WTC11 (cell line): ENCODE data around the gene RAPGEF6.

Experiments
- ATF1 ChIP-seq: sonication (generic); formaldehyde crosslinking; IDR thresholded peaks from 2 replicates; pipeline ENCODE4 v1.8.1; 2023; ENCODE audit warnings: mild to moderate bottlenecking, moderate library complexity, missing genetic modification reagents
- CBFB ChIP-seq: sonication (generic); formaldehyde crosslinking; IDR thresholded peaks from 2 replicates; pipeline ENCODE4 v1.8.1; 2022; ENCODE audit warnings: mild to moderate bottlenecking, low read depth, missing genetic modification reagents
- CREB1 ChIP-seq: sonication (generic); formaldehyde crosslinking; IDR thresholded peaks from 2 replicates; pipeline ENCODE4 v1.8.0; 2023; ENCODE audit warnings: mild to moderate bottlenecking, missing genetic modification reagents
- CTCF ChIP-seq: fragments of 200-600 bp; IDR thresholded peaks from 2 replicates; pipeline ENCODE4 v1.8.0; 2022; ENCODE audit warnings: antibody characterized with exemption
- E2F5 ChIP-seq: sonication (generic); formaldehyde crosslinking; IDR thresholded peaks from 2 replicates; pipeline ENCODE4 v1.8.1; 2022; ENCODE audit warnings: mild to moderate bottlenecking, moderate library complexity, missing genetic modification reagents
- ESRRA ChIP-seq: sonication (generic); formaldehyde crosslinking; IDR thresholded peaks from 2 replicates; pipeline ENCODE4 v1.8.1; 2022; ENCODE audit warnings: mild to moderate bottlenecking, missing genetic modification reagents, borderline replicate concordance
- GABPB1 ChIP-seq: sonication (generic); formaldehyde crosslinking; IDR thresholded peaks from 2 replicates; pipeline ENCODE4 v1.8.1; 2023; ENCODE audit warnings: mild to moderate bottlenecking, missing genetic modification reagents
- IRF2 ChIP-seq: sonication (generic); formaldehyde crosslinking; IDR thresholded peaks from 2 replicates; pipeline ENCODE4 v1.8.0; 2022; ENCODE audit warnings: low read depth, missing genetic modification reagents, borderline replicate concordance
- TCF7 ChIP-seq: sonication (generic); formaldehyde crosslinking; IDR thresholded peaks from 2 replicates; pipeline ENCODE4 v1.8.0; 2022; ENCODE audit warnings: mild to moderate bottlenecking, low read depth, missing genetic modification reagents, moderate library complexity
- TEAD4 ChIP-seq: sonication (generic); formaldehyde crosslinking; IDR thresholded peaks from 2 replicates; pipeline ENCODE4 v1.8.0; 2022; ENCODE audit warnings: mild to moderate bottlenecking, missing genetic modification reagents
- TP53 ChIP-seq: sonication (generic); formaldehyde crosslinking; IDR thresholded peaks from 2 replicates; pipeline ENCODE4 v1.8.1; 2023; ENCODE audit warnings: mild to moderate bottlenecking, missing genetic modification reagents
- ZBTB21 ChIP-seq: sonication (generic); formaldehyde crosslinking; IDR thresholded peaks from 2 replicates; pipeline ENCODE4 v1.8.1; 2023; ENCODE audit warnings: mild to moderate bottlenecking, missing genetic modification reagents, borderline replicate concordance
- ZNF423 ChIP-seq: fragments of 250-450 bp; sonication (Bioruptor Pico); IDR thresholded peaks from 2 replicates; pipeline ENCODE4 v2.1.2; 2022; ENCODE audit warnings: mild to moderate bottlenecking, moderate library complexity
- ZNF512 ChIP-seq: sonication (generic); formaldehyde crosslinking; IDR thresholded peaks from 2 replicates; pipeline ENCODE4 v1.8.1; 2022; ENCODE audit warnings: missing genetic modification reagents, borderline replicate concordance

GRCh38 chr5:131511934-131512333 is 123.1 kb downstream of the RAPGEF6 start:
- no peak for TF ChIP-seq CTCF
- TF ChIP-seq ESRRA (CRISPR knock-in tag), result no peak
- TF ChIP-seq GABPB1, result no peak
- TF ChIP-seq ATF1 (CRISPR knock-in tag), result no peak
- no peak for TF ChIP-seq TP53 (CRISPR knock-in tag)
- no peak for TF ChIP-seq ZNF423 (CRISPR knock-in tag)
- TF ChIP-seq ZNF512 (CRISPR knock-in tag), result no peak
- no peak for TF ChIP-seq ZBTB21 (CRISPR knock-in tag)
- no peak for TF ChIP-seq CBFB
- no peak for TF ChIP-seq IRF2 (CRISPR knock-in tag)
- no peak for TF ChIP-seq TCF7 (CRISPR knock-in tag)
- no peak for TF ChIP-seq CREB1 (CRISPR knock-in tag)
- TF ChIP-seq E2F5 (CRISPR knock-in tag), result no peak
- TF ChIP-seq TEAD4 (CRISPR knock-in tag), result no peak
